NT2/D1 (cell line): ENCODE measurements around the gene RPS6KA5.

Experiments
- SUZ12 ChIP-seq: IDR thresholded peaks from 2 replicates; pipeline ENCODE4 v1.6.1; 2011; ENCODE audit not compliant: insufficient read length, insufficient read depth; ENCODE audit errors: extremely low read depth
- ZNF274 ChIP-seq: IDR thresholded peaks from 2 replicates; pipeline ENCODE4 v1.6.1; 2011; ENCODE audit warnings: mild to moderate bottlenecking, low read depth, low read length

GRCh38 chr14:90943367-90943766, 117.1 kb downstream of the RPS6KA5 start:
- TF ChIP-seq ZNF274: no peak
- no peak for TF ChIP-seq SUZ12
